Subcutaneous adipose tissue (tissue), 4 donors: Measurements from ENCODE around the gene OSGEPL1. TPM values are rescaled to one million over a fixed set of nuclear protein-coding genes. Genes with fewer than 3 reads are reported as not detected.

Experiments used
- CTCF ChIP-seq: fragments of 450-650 bp; IDR thresholded peaks from one replicate; pipeline ENCODE4 v1.5.1; 2016; ENCODE audit warnings: low read depth, mild to moderate bottlenecking, control low read depth, antibody characterized with exemption, moderate library complexity
- total RNA-seq, 4 donors: library from RNA; depleted of rRNA; stranded (reverse); fragments of >200 nt; gene quantifications; one replicate each; pipeline ENCODE4 v1.1.0, GENCODE V29; 2016

OSGEPL1 gene
- total RNA-seq, 4 donors from 2014 or later, result 2.8 to 8.7 (median 7.2) TPM

GRCh38 chr2:189770590-189771322 lies 8.2 kb upstream of the OSGEPL1 start:
- TF ChIP-seq CTCF, result no peak

- TF ChIP-seq CTCF, result no peak
Measured at GRCh38 chr2:189763908-189764661, 1.5 kb upstream of the OSGEPL1 start.

DNA sequence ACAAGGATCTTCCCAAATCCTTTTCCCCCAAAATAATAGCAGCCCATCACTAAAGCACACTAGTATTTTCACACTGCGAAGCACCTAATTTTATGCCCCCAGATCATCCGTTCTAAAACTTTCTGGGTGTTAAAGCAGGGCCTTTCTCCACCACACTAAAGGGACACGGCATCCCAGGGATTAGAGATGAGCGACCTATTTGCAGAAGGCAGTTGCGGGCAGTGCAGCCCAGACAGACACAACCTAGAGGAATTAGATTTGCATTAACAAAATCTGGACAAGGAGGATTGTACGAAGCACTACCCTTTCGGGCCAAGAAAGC lies 402 bp downstream of the OSGEPL1 start:
- TF ChIP-seq CTCF, result no peak

DNA sequence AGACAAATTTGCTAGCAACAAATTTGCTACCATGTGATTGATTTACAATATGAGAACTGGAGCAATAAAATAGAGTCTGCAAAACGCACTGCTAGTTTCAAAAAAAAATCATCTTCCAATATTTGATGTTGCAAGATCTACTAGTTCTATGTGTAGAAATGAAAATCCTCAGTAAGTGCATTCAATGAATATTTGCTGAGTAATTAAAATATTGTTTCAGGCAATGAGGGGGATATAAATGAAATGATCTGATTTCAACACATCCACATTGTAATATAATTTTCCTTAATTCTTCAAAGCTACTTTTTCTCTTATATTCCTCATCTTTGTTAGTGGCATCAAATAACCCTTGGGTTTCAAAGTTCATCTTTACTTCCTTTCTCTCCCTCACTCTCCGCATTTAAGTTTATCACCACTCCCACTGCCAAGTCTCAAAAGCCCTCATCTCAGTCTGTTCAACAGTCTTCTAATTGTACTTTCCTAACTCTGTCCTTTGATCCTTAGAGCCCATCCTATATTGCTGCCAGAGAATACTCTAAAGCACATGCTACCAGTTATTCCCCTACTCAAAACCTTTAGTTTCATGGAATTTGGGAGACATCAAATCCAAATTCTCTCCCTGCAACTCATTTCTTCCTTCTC lies 6.2 kb downstream of the OSGEPL1 start:
- TF ChIP-seq CTCF, result no peak

- TF ChIP-seq CTCF, result no peak
Measured at GRCh38 chr2:189751080-189751658, 11.4 kb downstream of the OSGEPL1 start.

GRCh38 chr2:189729430-189729829 lies 33.2 kb downstream of the OSGEPL1 start:
- no peak for TF ChIP-seq CTCF

- TF ChIP-seq CTCF, result no peak
Measured at GRCh38 chr2:189726849-189727248, 35.7 kb downstream of the OSGEPL1 start.
